DMS79 (cell line): ENCODE results near the gene NMBR.
A peak's percentile ranks its signal among the peaks of the same experiment; 100 is the strongest.
"Not testable (repeated sequence)": the region's sequence is repeated elsewhere in the genome, so short reads cannot be mapped to it uniquely, and the experiment has no call there.

Source experiments
- DNase-seq: peaks from one replicate; lab custom pipeline; 2025; lab: John Stamatoyannopoulos, UW

The NMBR gene

GRCh38 chr6:142146828-142147662 lies at the start of gene NMBR, which contains the start of gene VTA1:
Gene NMBR, minus strand, starts transcription at chr6:142147122. Its CDS starts 58,464 bp downstream, at chr6:142088658.
Gene VTA1, plus strand, starts transcription at chr6:142147263. Its CDS starts 25 bp downstream, at chr6:142147288.
- DNase-seq: peak; percentile 97

GRCh38 chr6:142195862-142196541 lies 49.1 kb upstream of the NMBR start:
- no peak for DNase-seq

GRCh38 chr6:142193621-142194020 lies 46.7 kb upstream of the NMBR start:
- DNase-seq: no peak

GRCh38 chr6:142192343-142192742 lies 45.4 kb upstream of the NMBR start:
- no peak for DNase-seq

- DNase-seq: no peak
Measured at GRCh38 chr6:142189057-142189456, 42.1 kb upstream of the NMBR start.

- not testable (repeated sequence) for DNase-seq
Measured at GRCh38 chr6:142188341-142188740, 41.4 kb upstream of the NMBR start.

- DNase-seq: no peak
Measured at GRCh38 chr6:142187209-142187608, 40.3 kb upstream of the NMBR start.

- no peak for DNase-seq
Measured at GRCh38 chr6:142185641-142186040, 38.7 kb upstream of the NMBR start.

- DNase-seq: no peak
Measured at GRCh38 chr6:142184307-142184706, 37.4 kb upstream of the NMBR start.

- no peak for DNase-seq
Measured at GRCh38 chr6:142183351-142183750, 36.4 kb upstream of the NMBR start.

- no peak for DNase-seq
Measured at GRCh38 chr6:142182004-142182403, 35.1 kb upstream of the NMBR start.

GRCh38 chr6:142178129-142178528 lies 31.2 kb upstream of the NMBR start:
- DNase-seq: no peak

- DNase-seq: no peak
Measured at GRCh38 chr6:142174703-142175102, 27.8 kb upstream of the NMBR start.

GRCh38 chr6:142173980-142174379 lies 27.1 kb upstream of the NMBR start:
- no peak for DNase-seq

- DNase-seq: no peak
Measured at GRCh38 chr6:142172758-142173157, 25.8 kb upstream of the NMBR start.

- DNase-seq: no peak
Measured at GRCh38 chr6:142171351-142171750, 24.4 kb upstream of the NMBR start.

- DNase-seq: no peak
Measured at GRCh38 chr6:142167486-142167885, 20.6 kb upstream of the NMBR start.

- DNase-seq: no peak
Measured at GRCh38 chr6:142167071-142167470, 20.1 kb upstream of the NMBR start.

- DNase-seq: no peak
Measured at GRCh38 chr6:142165227-142165626, 18.3 kb upstream of the NMBR start.

GRCh38 chr6:142162780-142163179 lies 15.9 kb upstream of the NMBR start:
- no peak for DNase-seq

- DNase-seq: not testable (repeated sequence)
Measured at GRCh38 chr6:142156758-142157068, 9.8 kb upstream of the NMBR start.

- no peak for DNase-seq
Measured at GRCh38 chr6:142155895-142156757, 9.2 kb upstream of the NMBR start.
